GM10248 (cell line): Measurements from ENCODE around the gene CTSA.

Source experiments
- CTCF ChIA-PET: fragments of 300-600 bp; sonication (Branson Sonifier 250); formaldehyde crosslinking; extraction: SDS; loops from one replicate; lab custom pipeline; 2021; ENCODE audit warnings: antibody characterized with exemption; lab: Yijun Ruan, JAX
- POLR2A ChIA-PET: fragments of 350-650 bp; sonication (Branson Sonifier 250); formaldehyde crosslinking; extraction: SDS; loops from one replicate; lab custom pipeline; 2020; ENCODE audit warnings: antibody characterized with exemption; lab: Yijun Ruan, JAX
- DNase-seq: peaks from one replicate; pipeline ENCODE4 v3.0.0; 2012; ENCODE audit errors: extremely low spot score
- TF ChIP-seq, protein P1 (sequence below): IDR thresholded peaks from 2 replicates; pipeline ENCODE4 v1.5.1; 2012; ENCODE audit warnings: mild to moderate bottlenecking, low read depth; ENCODE audit errors: extremely low read depth, missing control alignments, control extremely low read depth

Gene CTSA

DNA sequence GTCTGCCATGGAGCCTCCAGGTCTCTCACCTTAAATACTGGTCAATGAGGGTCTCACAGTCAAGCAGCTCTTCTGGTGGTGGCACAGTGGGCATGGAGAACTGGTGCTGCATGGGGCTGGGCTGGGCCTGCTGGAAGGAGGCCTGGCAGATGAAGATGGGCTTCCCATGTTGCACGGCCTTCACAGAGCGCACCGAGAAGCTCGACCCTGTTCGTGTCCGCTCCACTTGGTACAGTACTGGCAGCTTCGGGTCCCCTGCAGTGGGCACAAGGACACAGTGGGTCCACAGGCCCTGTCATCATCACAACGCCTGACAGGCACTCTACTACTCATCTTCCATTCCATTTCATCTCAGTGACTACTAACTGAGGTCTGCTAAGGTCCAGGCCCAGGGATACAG is 42.7 kb upstream of the CTSA start:
- ChIA-PET CTCF (no interaction called here), POLR2A (no interaction called here)
- TF ChIP-seq, protein P1, sequence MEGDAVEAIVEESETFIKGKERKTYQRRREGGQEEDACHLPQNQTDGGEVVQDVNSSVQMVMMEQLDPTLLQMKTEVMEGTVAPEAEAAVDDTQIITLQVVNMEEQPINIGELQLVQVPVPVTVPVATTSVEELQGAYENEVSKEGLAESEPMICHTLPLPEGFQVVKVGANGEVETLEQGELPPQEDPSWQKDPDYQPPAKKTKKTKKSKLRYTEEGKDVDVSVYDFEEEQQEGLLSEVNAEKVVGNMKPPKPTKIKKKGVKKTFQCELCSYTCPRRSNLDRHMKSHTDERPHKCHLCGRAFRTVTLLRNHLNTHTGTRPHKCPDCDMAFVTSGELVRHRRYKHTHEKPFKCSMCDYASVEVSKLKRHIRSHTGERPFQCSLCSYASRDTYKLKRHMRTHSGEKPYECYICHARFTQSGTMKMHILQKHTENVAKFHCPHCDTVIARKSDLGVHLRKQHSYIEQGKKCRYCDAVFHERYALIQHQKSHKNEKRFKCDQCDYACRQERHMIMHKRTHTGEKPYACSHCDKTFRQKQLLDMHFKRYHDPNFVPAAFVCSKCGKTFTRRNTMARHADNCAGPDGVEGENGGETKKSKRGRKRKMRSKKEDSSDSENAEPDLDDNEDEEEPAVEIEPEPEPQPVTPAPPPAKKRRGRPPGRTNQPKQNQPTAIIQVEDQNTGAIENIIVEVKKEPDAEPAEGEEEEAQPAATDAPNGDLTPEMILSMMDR = no peak
- DNase-seq = no peak

DNA sequence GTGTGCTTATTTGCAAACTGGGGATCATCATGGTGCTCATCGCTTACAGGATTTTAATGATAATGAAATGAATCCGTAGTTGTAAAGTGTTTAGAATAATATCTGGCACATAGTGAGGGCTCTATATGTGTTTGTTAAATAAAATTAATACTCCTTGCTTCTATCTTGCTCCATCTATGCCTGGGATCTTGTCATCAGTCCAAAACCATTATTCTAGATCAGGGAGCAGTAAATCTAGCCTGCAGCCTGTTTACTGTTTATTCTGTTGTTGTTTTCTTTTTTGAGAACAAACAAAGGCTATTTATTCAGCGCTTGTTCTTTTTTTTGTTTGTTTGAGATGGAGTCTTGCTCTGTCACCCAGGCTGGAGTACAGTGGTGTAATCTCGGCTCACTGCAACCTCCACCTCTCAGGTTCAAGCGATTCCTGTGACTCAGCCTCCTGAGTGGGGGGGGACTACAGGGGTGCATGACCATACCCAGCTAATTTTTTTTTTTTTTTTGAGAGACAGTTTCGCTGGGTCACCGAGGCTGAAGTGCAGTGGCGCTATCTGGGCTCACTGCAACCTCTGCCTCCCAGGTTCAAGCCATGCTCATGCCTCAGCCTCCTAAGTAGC is 42.1 kb upstream of the CTSA start:
- ChIA-PET POLR2A (no interaction called here), CTCF (no interaction called here)
- TF ChIP-seq, protein P1 = no peak
- DNase-seq = no peak

DNA sequence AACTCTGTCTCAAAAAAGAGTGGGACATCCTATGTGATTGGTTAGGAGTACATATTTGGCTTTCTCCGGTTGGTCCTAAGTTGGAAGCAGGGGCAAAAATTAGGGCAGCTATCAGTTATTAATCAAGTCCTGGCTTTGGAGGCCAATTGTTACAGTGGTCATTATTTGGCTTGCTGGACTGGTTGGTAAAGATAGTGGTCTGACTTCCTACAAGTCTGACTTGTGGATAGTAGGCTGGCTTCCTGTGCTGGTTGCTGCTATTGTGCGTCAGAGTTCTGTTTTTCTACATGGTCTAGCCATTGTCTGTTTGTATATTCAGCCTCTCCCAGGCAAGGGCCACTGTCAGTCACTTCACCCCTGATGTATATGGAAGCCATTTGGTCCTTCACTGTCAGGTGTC is 40.9 kb upstream of the CTSA start:
- TF ChIP-seq, protein P1 = no peak
- ChIA-PET POLR2A (no interaction called here), CTCF (interaction anchor here (1.4 kb wide), 1 partner anchor 9 kb away, joined by 4 read pairs; no protein-coding TSS in a partner anchor)
- no peak for DNase-seq

DNA sequence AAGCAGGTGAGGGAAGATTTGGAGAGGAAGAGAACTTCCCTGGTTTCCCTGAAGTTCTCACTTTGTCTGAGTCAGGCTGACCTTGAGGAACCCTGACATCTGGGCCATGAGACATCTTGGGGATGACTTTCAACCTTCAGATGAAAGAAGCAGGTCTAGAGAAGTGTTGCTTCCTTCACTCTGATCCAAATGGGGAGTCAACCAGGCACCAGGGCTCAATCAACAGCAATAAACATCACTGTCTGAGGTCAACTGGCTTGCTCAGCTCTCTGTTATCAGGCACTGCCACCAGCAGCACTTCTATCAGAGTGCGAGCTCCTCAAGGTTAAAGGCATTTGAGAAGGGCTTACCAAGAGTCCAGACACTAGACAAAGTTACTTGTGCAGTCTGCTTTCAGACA is 40.2 kb upstream of the CTSA start:
- no peak for DNase-seq
- ChIA-PET CTCF (interaction anchor here (1.4 kb wide), 1 partner anchor 9 kb away, joined by 4 read pairs; no protein-coding TSS in a partner anchor), POLR2A (interaction anchor here (0.8 kb wide), 1 partner anchor 9 kb away, joined by 3 read pairs; no protein-coding TSS in a partner anchor)
- TF ChIP-seq, protein P1 = no peak

DNA sequence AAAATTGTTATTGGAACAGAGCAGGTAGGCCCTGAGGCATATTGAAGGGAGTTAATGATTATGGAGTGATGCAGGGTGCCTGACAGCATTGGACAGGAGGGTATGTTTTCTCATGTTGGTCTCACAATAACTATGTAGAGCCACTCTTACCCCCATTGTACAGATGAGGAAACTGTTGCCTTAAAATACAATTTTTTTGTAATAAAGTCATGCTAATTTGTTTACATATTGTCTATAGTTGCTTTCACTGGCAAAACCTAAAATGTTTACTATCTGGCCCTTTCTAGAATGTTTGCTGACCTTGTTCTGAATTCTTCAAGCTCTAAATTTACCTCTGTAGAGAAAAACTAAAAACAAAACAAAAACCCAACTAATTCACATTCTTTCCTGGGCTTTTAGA is 39.6 kb upstream of the CTSA start:
- POLR2A ChIA-PET = interaction anchor here (0.7 to 0.8 kb wide), 2 partner anchors 9 to 20 kb away, joined by 3 read pairs; no protein-coding TSS in a partner anchor
- TF ChIP-seq, protein P1 = no peak
- CTCF ChIA-PET = interaction anchor here (1.4 to 1.5 kb wide), 2 partner anchors 10 to 17 kb away, joined by 4 read pairs; partner anchors contain the start of gene SNX21
- no peak for DNase-seq

DNA sequence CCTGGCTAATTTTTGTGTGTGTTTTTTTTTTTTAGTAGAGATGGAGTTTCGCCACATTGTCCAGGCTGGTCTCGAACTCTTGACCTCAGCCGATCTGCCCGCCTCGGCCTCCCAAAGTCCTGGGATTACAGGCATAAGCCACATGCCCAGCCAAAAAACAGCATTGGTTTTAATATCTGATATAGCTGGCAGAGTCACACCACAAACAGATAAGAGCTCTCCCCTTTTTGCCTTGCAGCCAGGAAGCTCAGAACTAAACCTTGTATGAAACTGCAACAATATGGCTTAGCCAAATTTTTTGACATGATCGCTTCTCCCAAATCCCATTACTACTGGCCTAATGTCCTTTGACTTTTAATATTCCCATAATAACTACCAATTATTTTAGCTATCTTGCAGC is 38.8 kb upstream of the CTSA start:
- TF ChIP-seq, protein P1 = no peak
- DNase-seq = no peak
- ChIA-PET POLR2A (no interaction called here), CTCF (interaction anchor here (0.7 to 1.6 kb wide), 6 partner anchors 11 to 117 kb away, joined by 3 to 4 read pairs (median 4); partner anchors contain the start of genes CTSA, NEURL2, SNX21 and ZSWIM1)
